H9 (cell line): ENCODE data around the gene AHSG. TPM values are rescaled to one million over a fixed set of nuclear protein-coding genes. Genes with fewer than 3 reads are reported as not detected.

ENCODE experiments used
- DNase-seq: peaks from one replicate; pipeline ENCODE4 v3.0.0-alpha.2; 2017
- H2AFZ ChIP-seq: one replicate; pipeline ENCODE4 v1.6.1; 2013; ENCODE audit warnings: mild to moderate bottlenecking, low read length, control low read depth, moderate library complexity
- H2AK5ac ChIP-seq: 2 replicates; pipeline ENCODE4 v1.6.1; 2013; ENCODE audit warnings: low read length, control low read depth, mixed read lengths; ENCODE audit not compliant: insufficient read length
- H2BK120ac ChIP-seq: one replicate; pipeline ENCODE4 v1.6.1; 2013; ENCODE audit warnings: low read depth, mild to moderate bottlenecking, low read length, control low read depth, inconsistent platforms; ENCODE audit not compliant: poor library complexity, severe bottlenecking
- H2BK12ac ChIP-seq: 2 replicates; pipeline ENCODE4 v1.6.1; 2013; ENCODE audit warnings: low read length, control low read depth, mixed read lengths, low read depth; ENCODE audit not compliant: insufficient read length
- H2BK15ac ChIP-seq: 2 replicates; pipeline ENCODE4 v1.6.1; 2013; ENCODE audit warnings: low read depth, low read length, control low read depth
- H2BK20ac ChIP-seq: one replicate; pipeline ENCODE4 v1.6.1; 2013; ENCODE audit warnings: low read depth, mild to moderate bottlenecking, low read length, control low read depth, inconsistent platforms; ENCODE audit not compliant: poor library complexity, severe bottlenecking
- H2BK5ac ChIP-seq: 2 replicates; pipeline ENCODE4 v1.6.1; 2013; ENCODE audit warnings: low read length, control low read depth, mixed read lengths; ENCODE audit not compliant: insufficient read length
- H3K14ac ChIP-seq: 2 replicates; pipeline ENCODE4 v1.6.1; 2013; ENCODE audit warnings: low read length, control low read depth; ENCODE audit not compliant: insufficient read depth
- H3K18ac ChIP-seq: 2 replicates; pipeline ENCODE4 v1.6.1; 2013; ENCODE audit warnings: low read depth, mild to moderate bottlenecking, mixed read lengths, low read length, control low read depth; ENCODE audit not compliant: insufficient read length
- H3K23ac ChIP-seq: 2 replicates; pipeline ENCODE4 v1.6.1; 2013; ENCODE audit warnings: low read length, control low read depth, mixed read lengths, low read depth; ENCODE audit not compliant: insufficient read length
- H3K23me2 ChIP-seq: 2 replicates; pipeline ENCODE4 v1.6.1; 2013; ENCODE audit warnings: low read depth, mild to moderate bottlenecking, mixed read lengths, low read length, control low read depth; ENCODE audit not compliant: insufficient read length, poor library complexity, severe bottlenecking
- H3K27ac ChIP-seq: 2 replicates; pipeline ENCODE4 v1.5.1; 2013; ENCODE audit warnings: low read length, control low read depth, mixed read lengths, low read depth; ENCODE audit not compliant: insufficient read length
- H3K27me3 ChIP-seq: 2 replicates; pipeline ENCODE4 v1.6.1; 2013; ENCODE audit warnings: low read length, control low read depth, inconsistent platforms; ENCODE audit not compliant: insufficient read depth
- H3K4ac ChIP-seq: 2 replicates; pipeline ENCODE4 v1.6.1; 2013; ENCODE audit warnings: low read depth, mild to moderate bottlenecking, control low read depth, inconsistent platforms, low read length, moderate library complexity
- H3K4me1 ChIP-seq: 2 replicates; pipeline ENCODE4 v1.6.1; 2013; ENCODE audit warnings: low read length, control low read depth, inconsistent platforms; ENCODE audit not compliant: insufficient read depth
- H3K4me2 ChIP-seq: 2 replicates; pipeline ENCODE4 v1.6.1; 2013; ENCODE audit warnings: low read length, control low read depth, mixed read lengths; ENCODE audit not compliant: insufficient read length, insufficient read depth
- H3K56ac ChIP-seq: 2 replicates; pipeline ENCODE4 v1.6.1; 2013; ENCODE audit warnings: low read depth, mild to moderate bottlenecking, mixed read lengths, low read length, control low read depth; ENCODE audit not compliant: insufficient read length
- H3K79me1 ChIP-seq: 2 replicates; pipeline ENCODE4 v1.6.1; 2013; ENCODE audit warnings: low read depth, mild to moderate bottlenecking, moderate library complexity, low read length, control low read depth, inconsistent platforms; ENCODE audit not compliant: insufficient read depth, poor library complexity, severe bottlenecking
- H3K79me2 ChIP-seq: 2 replicates; pipeline ENCODE4 v1.6.1; 2013; ENCODE audit warnings: low read length, control low read depth, inconsistent platforms; ENCODE audit not compliant: insufficient read depth
- H3K9ac ChIP-seq: 2 replicates; pipeline ENCODE4 v1.6.1; 2013; ENCODE audit warnings: low read length, control low read depth, mixed read lengths; ENCODE audit not compliant: insufficient read length; ENCODE audit errors: extremely low read depth
- H3K9me3 ChIP-seq: one replicate; pipeline ENCODE4 v1.6.1; 2013; ENCODE audit warnings: low read depth, low read length, inconsistent platforms; ENCODE audit not compliant: control insufficient read depth
- H3T11ph ChIP-seq: one replicate; pipeline ENCODE4 v1.6.1; 2013; ENCODE audit warnings: mild to moderate bottlenecking, low read length, control low read depth, inconsistent platforms
- H4K20me1 ChIP-seq: one replicate; pipeline ENCODE4 v1.6.1; 2013; ENCODE audit not compliant: control insufficient read depth, insufficient read length, insufficient read depth
- H4K5ac ChIP-seq: 2 replicates; pipeline ENCODE4 v1.6.1; 2013; ENCODE audit warnings: low read depth, mild to moderate bottlenecking, mixed read lengths, low read length, control low read depth; ENCODE audit not compliant: insufficient read length
- H4K8ac ChIP-seq: replicated peaks from 2 replicates; pipeline ENCODE4 v1.6.1; 2013; ENCODE audit warnings: low read length, control low read depth, mixed read lengths, low read depth; ENCODE audit not compliant: insufficient read length
- H4K91ac ChIP-seq: 2 replicates; pipeline ENCODE4 v1.6.1; 2013; ENCODE audit warnings: low read depth, mild to moderate bottlenecking, moderate library complexity, mixed read lengths, low read length, control low read depth; ENCODE audit not compliant: insufficient read length
- H3K27ac Mint-ChIP-seq, 3 experiments: 2 replicates in 2 of 3; 3 replicates in 1 of 3; pipeline ENCODE4 v1.8.0; 2020 to 2021; ENCODE audit warnings: mixed read lengths in 3 of 3, mild to moderate bottlenecking in 1 of 3, moderate library complexity in 1 of 3
- H3K27me3 Mint-ChIP-seq: 2 replicates; pipeline ENCODE4 v1.8.0; 2021; ENCODE audit warnings: low read depth, mild to moderate bottlenecking, moderate library complexity, mixed read lengths
- H3K36me3 Mint-ChIP-seq, 3 experiments: 2 replicates in 2 of 3; 3 replicates in 1 of 3; pipeline ENCODE4 v1.8.0; 2020 to 2021; ENCODE audit warnings: low read depth in 3 of 3, mixed read lengths in 3 of 3; ENCODE audit not compliant: insufficient read depth in 1 of 3
- H3K4me1 Mint-ChIP-seq, 2 experiments: 2 replicates each; pipeline ENCODE4 v1.8.0; 2020; ENCODE audit warnings: mixed read lengths in 2 of 2
- H3K4me3 Mint-ChIP-seq, 2 experiments: 2 replicates in 1 of 2; 3 replicates in 1 of 2; pipeline ENCODE4 v1.8.0; 2020 to 2021; ENCODE audit warnings: mild to moderate bottlenecking in 2 of 2, mixed read lengths in 2 of 2, moderate library complexity in 1 of 2
- H3K9me3 Mint-ChIP-seq, 2 experiments: 2 replicates in 1 of 2; 3 replicates in 1 of 2; pipeline ENCODE4 v1.8.0; 2020; ENCODE audit warnings: mild to moderate bottlenecking in 2 of 2, mixed read lengths in 2 of 2, moderate library complexity in 1 of 2
- CTCF ChIP-seq: fragments of 200-600 bp; sonication (generic); conservative IDR thresholded peaks from 3 replicates; pipeline ENCODE4 v1.8.0; 2021; ENCODE audit warnings: antibody characterized with exemption, mild to moderate bottlenecking
- WGBS: extraction: QIAGEN DNeasy Blood & Tissue Kit; methylation state at CpG from one replicate; pipeline ENCODE4 v1.1.7; 2013; ENCODE audit warnings: missing lambda C conversion rate, low lambda C conversion rate, mixed read lengths; ENCODE audit not compliant: insufficient read length; ENCODE audit errors: extremely low coverage; 5-methylcytosine and 5-hydroxymethylcytosine counted together
- total RNA-seq: library from RNA; stranded (reverse); gene quantifications from 2 replicates; pipeline ENCODE4 v1.2.1, GENCODE V29; 2021

AHSG gene
- total RNA-seq, 1 experiment from 2014 or later, result not detected

- no peak overlapping the region for H2BK20ac ChIP-seq
- H3K79me1 ChIP-seq, result no peaks in the 10 kb centered on the region
- no CpG with 5 or more reads among the region's 4 CpGs for WGBS
- H3K18ac ChIP-seq, result no peak overlapping the region
- no peak overlapping the region for H3K4me2 ChIP-seq
- H2BK15ac ChIP-seq, result no peak overlapping the region
- H3K4me1 Mint-ChIP-seq, result peaks cover 4% of the 10 kb centered on the region in 2 experiments; a peak in 2 of 4 replicates
- TF ChIP-seq CTCF, result no peak
- H4K5ac ChIP-seq, result no peak overlapping the region
- H3K4me3 Mint-ChIP-seq, result no peak overlapping the region
- no peak overlapping the region for H3K27ac Mint-ChIP-seq
- no peak overlapping the region for H2AK5ac ChIP-seq
- no peaks in the 10 kb centered on the region for H3K9me3 ChIP-seq
- no peak overlapping the region for H3K4ac ChIP-seq
- no peak overlapping the region for H2BK5ac ChIP-seq
- no peak overlapping the region for H3T11ph ChIP-seq
- no peak overlapping the region for H2AFZ ChIP-seq
- H3K23ac ChIP-seq, result no peak overlapping the region
- H4K8ac ChIP-seq, result no peak overlapping the region
- H2BK120ac ChIP-seq, result no peak overlapping the region
- no peak overlapping the region for H2BK12ac ChIP-seq
- no peaks in the 10 kb centered on the region for H3K23me2 ChIP-seq
- no peak overlapping the region for H3K14ac ChIP-seq
- H3K4me1 ChIP-seq, result no peaks in the 10 kb centered on the region; the same call in 1 of the 2 replicates
- H3K27me3 Mint-ChIP-seq, result peaks cover 2% of the 10 kb centered on the region
- no peaks in the 10 kb centered on the region for H3K27me3 ChIP-seq
- H3K27ac ChIP-seq, result no peak overlapping the region
- no peaks in the 10 kb centered on the region for H3K36me3 Mint-ChIP-seq
- H3K79me2 ChIP-seq, result no peaks in the 10 kb centered on the region
- H3K9me3 Mint-ChIP-seq, result no peaks in the 10 kb centered on the region
- H3K56ac ChIP-seq, result no peak overlapping the region
- no peak overlapping the region for H4K91ac ChIP-seq
- no peaks in the 10 kb centered on the region for H4K20me1 ChIP-seq
- DNase-seq, result no peak
- H3K9ac ChIP-seq, result no peak overlapping the region
Measured at GRCh38 chr3:186625600-186626042, 12.8 kb downstream of the AHSG start.
